GM12872 (cell line): ENCODE data around the gene SIX5.

Experiments used
- CTCF ChIP-seq: IDR thresholded peaks from 3 replicates; pipeline ENCODE4 v1.5.1; 2011; ENCODE audit warnings: low read depth, mild to moderate bottlenecking, low read length, moderate library complexity; ENCODE audit not compliant: insufficient read depth

SIX5 gene

GRCh38 chr19:45782162-45782691 lies 13.2 kb upstream of the SIX5 start, which contains the start of gene DMPK:
Gene DMPK (minus strand): TSS chr19:45782490. CDS start chr19:45782352, 138 bp downstream.
- TF ChIP-seq CTCF: no peak

GRCh38 chr19:45781214-45782161 lies 12.4 kb upstream of the SIX5 start:
- no peak for TF ChIP-seq CTCF

- no peak for TF ChIP-seq CTCF
Measured at GRCh38 chr19:45780448-45781213, 11.6 kb upstream of the SIX5 start.

- no peak for TF ChIP-seq CTCF
Measured at GRCh38 chr19:45780146-45780447, 11.0 kb upstream of the SIX5 start.

- TF ChIP-seq CTCF: peak; percentile 82
Measured at GRCh38 chr19:45779231-45780145, 10.4 kb upstream of the SIX5 start.

- TF ChIP-seq CTCF: no peak
Measured at GRCh38 chr19:45778010-45778661, 9.1 kb upstream of the SIX5 start.
